Astrocyte of the hippocampus (primary cell): ENCODE measurements around the gene SLC4A9.

ENCODE experiments used
- DNase-seq: peaks from one replicate; pipeline ENCODE4 v3.0.0; 2011; ENCODE audit warnings: low read depth, low spot score

The SLC4A9 gene, protein sequence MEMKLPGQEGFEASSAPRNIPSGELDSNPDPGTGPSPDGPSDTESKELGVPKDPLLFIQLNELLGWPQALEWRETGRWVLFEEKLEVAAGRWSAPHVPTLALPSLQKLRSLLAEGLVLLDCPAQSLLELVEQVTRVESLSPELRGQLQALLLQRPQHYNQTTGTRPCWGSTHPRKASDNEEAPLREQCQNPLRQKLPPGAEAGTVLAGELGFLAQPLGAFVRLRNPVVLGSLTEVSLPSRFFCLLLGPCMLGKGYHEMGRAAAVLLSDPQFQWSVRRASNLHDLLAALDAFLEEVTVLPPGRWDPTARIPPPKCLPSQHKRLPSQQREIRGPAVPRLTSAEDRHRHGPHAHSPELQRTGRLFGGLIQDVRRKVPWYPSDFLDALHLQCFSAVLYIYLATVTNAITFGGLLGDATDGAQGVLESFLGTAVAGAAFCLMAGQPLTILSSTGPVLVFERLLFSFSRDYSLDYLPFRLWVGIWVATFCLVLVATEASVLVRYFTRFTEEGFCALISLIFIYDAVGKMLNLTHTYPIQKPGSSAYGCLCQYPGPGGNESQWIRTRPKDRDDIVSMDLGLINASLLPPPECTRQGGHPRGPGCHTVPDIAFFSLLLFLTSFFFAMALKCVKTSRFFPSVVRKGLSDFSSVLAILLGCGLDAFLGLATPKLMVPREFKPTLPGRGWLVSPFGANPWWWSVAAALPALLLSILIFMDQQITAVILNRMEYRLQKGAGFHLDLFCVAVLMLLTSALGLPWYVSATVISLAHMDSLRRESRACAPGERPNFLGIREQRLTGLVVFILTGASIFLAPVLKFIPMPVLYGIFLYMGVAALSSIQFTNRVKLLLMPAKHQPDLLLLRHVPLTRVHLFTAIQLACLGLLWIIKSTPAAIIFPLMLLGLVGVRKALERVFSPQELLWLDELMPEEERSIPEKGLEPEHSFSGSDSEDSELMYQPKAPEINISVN

DNA sequence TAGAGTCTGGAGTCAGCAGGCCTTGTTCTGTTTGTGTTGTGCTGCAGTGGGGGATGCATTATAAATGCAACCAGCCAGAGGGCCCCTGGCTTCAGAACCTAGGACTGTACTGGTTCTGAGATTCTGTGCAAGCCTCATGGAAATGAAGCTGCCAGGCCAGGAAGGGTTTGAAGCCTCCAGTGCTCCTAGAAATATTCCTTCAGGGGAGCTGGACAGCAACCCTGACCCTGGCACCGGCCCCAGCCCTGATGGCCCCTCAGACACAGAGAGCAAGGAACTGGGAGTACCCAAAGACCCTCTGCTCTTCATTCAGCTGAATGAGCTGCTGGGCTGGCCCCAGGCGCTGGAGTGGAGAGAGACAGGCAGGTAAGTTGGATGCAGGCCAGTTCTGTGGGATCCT is at the start of gene SLC4A9:
TSS of gene SLC4A9 (plus strand) at position 94 of the 400 bp plus-strand sequence. CDS start at position 137, 43 bp downstream.
- no peak for DNase-seq

DNA sequence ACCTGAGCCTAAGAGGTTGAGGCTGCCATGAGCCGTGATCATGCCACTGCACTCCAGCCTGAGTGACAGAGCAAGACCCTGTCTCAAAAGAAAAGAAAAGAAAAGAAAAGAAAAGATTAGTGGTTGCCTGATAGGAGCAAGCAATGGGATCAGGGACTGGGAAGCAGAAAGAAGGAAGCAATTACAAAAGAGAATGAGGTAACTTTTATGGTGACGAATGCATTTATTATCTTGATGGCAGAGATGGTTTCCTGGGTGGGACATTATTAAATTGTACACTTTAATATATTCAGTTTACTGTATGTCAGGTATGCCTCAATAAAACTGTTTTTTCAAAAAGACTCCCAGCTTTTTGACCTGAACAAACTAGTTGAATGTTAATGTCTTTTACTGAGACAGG is 49.6 kb upstream of the SLC4A9 start:
- DNase-seq: no peak

DNA sequence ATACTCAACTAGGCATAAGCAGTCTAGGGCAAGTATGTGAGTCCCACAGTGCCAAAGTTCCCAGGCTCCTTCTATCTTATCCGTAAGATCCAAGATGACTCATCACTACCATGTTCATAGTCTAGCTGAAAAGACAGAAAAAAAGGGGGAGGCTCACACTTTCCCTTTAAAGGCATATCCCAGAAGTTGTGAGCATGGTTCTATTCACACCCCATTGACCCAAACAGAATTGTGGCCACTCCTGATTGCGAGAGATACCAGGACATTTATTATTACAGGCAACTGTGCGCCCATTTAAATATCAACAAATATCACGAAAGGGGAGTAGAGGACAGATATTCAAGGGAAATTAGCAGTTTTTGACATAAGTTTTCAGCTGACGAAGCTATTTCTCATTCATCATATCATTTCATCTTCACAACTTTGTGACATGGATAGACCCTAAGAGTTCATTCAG is 49.0 kb upstream of the SLC4A9 start:
- DNase-seq: peak; percentile 86

DNA sequence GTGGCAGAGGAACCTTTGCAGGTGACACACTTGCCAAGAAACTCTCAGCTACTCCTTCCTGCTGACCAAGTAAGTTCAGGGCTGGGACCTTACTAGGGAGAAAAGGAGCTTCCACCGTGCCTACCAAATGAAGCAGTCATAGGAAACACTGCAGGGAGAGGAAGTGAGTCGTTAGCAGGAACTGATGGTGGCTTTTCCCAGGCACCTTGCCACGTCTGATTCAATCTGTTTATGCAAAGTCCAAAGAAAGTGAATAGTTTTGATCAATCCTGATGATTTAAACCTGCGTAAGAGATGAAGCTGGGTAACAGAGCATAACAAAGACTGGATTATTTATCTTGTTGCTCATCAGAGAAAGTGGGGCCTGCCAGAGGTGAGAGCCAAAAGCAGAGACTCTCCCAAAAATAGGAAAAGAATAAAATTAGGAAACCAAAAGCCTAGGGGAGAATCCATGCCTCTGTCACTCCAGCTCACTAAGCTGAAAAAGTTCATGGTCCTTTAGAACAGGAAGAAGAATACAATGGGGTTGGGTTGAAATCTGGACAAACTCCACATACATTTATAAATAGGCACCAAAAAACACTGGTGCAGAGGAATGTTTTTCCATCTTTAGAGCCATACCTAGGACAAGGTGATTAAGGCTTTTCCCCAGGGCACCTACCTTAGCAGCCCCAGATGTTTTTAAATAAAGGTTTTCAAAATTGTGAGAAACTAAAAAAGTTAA is 47.8 kb upstream of the SLC4A9 start:
- DNase-seq: peak; percentile 90

DNA sequence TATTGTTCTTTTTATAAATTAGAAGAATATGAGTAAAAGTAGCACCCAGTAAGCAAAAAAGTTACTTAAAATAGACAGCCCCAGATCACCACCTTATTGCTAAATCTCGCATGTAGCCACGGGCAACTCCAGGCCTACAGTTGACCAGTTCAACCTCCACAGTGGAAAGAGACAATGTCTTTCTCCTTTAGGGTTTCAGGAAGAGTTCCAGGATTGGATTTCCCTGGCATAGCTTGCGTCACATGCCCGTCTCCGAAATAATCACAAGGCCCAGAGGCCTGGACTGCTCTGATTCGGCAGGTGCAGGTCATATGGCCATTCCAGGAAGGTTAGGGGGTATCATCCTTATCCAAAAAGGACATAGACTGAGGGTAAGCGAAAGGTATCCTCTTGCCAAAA is 47.2 kb upstream of the SLC4A9 start:
- DNase-seq: no peak

DNA sequence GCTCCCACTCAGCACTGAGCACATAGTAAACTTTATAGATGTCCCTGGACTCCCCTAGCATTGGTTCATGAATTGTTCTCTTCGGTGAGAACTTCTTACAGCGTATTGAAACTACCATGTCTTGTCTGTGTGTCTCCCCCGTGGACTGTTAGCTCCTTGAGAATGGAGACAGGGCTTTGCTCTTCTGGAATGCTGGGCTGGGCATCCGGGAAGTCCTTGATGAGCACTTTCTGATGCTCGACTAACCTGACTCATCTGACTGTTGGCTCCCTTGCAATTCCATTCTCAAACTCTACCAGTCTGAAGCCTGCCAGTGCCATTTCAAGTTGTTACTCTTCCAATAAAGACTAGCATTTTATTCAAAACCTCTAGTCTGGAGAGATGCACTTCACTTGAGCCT is 42.1 kb upstream of the SLC4A9 start:
- DNase-seq: peak; percentile 63

DNA sequence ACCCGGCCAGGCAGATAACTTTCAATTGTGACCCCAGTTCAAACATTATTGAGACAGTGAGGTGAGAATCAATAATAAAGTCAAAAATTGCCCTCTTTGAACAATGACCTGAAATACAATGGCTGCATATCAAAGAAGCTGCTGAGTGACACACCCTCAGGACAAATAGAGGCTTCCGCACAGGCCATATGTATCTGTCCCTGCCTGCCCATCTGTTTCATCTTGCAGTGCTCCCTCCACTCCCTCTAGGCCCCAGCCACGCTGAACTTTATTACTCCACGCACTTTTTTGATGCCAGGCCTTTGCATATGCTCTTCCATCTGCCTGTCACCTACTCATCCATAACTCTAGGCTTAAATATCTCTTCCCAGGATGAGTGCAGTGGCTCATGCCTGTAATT is 41.2 kb upstream of the SLC4A9 start:
- DNase-seq: no peak

DNA sequence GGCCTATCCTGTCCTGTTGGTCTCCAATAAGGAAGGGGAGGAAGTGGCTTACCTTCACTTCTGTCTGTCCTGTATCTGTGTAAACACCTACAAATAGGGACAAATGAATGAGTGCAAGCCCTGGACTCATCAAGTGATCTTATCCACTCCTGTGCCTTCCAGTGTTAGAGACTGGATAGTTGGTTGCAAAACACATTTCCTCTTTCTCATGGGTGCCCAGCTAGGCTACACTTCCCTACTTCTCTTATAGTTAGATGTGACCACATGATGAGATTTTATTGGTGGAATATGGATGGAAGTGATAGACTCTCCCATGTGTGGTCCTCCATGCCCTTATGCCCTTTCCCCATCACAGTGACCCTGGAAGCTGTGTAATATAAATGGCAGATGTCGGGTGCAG is 40.2 kb upstream of the SLC4A9 start:
- DNase-seq: no peak

DNA sequence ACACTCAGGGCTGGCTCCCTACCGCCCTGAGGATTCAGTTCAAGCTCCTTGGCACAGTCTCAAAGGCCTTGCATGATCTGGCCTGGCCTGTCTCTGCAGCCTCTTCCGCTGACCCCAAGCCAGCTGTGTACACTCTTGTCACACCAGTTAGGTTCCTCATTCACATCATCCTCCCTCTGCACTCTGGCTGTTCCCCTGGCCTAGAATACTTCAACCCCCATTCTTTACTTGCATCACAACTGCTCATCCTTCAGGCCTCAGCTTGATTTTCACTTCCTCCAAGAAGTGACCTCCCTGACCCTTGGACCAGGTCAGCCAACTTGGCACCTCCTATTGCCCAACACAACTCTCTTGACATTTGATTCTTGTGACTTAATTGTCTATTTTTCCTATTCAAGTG is 38.2 kb upstream of the SLC4A9 start:
- DNase-seq: no peak

DNA sequence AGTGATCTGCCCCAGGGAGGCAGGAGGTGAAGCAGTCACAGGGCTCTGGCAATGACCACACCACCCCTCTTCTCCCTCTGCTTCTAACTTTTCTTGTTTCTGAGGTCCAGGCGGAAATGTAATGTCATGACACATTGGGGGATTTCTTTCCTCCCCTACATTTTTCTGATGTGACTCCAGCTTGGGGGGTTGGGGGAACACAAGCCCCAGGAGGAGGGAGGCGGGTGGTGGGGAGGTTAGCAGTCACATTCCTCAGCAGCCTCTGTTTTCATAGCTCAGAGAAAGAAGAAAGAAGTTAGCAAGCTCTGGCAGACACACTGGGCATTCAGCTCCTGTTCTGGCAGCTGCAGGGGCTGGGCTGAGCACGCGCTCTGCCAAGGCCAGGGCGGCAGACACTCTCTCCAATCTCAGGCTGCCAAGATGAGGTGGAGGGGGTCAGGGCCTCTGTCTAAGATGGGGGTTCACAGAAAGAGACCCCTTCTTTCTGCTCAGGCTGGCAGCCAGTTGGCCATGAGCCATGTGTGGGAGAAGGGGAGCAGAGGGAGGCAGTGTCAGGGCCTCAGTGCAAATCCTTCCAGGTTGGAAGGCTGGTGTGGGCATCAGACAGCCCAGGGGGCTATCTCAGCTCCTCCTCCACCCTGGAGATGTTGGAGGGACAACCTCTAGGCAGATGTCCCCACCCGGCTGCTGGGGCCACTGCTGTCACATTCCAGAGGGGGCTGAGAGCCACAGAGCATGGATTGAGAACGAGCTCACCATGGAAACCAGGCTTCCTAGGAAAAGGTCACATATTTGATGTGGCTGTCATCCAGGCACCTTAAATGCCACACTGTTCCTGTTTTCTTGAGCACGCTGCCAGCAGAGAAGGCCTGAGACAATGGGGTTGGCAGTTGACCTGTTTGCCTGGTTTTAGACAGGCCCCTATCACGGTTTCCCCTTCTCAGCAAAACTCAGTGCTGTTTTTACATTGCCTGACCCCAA is 37.0 kb upstream of the SLC4A9 start:
- peak; percentile 96 for DNase-seq

DNA sequence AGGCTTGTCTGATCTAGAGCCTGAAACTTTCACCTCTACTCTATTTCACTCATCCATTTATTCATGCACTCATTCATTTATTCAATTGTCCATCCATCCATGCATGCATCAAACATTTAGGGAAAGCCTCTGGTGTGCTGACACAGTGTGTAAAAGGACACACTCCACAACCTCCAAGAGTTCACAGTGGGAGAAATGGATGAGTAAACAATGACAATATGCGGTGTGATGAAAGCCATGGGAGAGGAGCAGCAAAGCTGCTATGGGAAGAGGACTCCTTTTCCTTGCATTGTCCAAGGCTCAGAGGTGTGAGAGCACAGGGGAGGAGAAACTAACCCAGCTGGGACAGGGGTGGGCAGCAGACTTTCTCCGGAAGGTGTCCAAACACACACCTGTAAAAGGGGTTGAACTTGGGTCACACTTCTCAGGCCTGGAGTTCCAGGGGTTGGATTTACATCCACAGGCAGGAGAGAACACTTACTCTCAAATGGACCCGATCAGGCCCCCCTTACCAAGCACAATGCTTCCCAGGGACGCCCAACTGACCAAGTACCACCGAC is 35.9 kb upstream of the SLC4A9 start:
- no peak for DNase-seq

DNA sequence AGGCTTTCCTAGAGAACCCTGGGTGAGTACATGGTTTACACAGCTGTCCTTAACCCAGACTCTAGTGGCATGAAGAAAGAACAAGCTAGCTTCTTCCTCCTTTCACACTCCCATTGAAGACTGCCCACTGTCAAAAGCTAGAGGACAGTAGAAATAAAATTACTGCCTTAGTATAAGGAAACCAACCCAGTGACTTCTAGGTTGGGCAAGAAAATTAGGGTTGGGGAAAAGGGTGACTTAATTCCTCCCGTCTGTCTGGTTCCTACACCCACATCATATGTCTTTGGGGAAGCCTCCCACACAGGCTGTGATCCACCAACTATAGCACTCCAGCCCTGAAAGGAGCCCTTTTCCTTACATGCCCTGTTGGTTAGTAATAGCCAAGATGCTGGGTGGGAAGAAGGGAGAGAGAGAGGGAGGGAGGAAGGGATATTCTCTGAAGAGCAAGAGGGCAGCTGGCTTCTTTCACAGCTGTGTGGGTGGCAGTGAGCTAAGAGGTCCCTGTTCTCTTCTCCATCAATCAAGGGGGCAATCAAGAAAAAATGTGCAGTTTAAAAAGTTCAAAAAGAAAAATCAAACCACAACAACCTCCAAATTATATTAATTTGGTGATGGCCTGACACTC is 35.3 kb upstream of the SLC4A9 start:
- DNase-seq: peak; percentile 61

DNA sequence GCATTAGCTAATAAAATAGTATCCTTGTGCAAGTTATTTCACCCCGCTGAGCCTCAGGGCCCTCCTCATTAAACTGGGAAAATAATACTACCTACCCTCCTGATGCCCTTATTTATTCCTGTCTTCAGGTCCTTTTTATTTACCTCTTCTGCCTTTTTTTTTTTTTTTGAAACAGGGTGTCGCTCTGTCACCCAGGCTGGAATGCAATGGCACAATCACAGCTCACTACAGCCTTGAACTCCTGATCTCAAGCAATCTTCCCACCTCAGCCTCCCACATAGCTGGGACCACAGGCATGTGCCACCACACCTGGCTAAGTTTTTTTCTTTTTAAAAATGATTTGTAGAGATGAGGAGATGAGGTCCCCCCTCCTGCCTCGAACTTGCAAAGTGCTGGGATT is 34.5 kb upstream of the SLC4A9 start:
- no peak for DNase-seq

DNA sequence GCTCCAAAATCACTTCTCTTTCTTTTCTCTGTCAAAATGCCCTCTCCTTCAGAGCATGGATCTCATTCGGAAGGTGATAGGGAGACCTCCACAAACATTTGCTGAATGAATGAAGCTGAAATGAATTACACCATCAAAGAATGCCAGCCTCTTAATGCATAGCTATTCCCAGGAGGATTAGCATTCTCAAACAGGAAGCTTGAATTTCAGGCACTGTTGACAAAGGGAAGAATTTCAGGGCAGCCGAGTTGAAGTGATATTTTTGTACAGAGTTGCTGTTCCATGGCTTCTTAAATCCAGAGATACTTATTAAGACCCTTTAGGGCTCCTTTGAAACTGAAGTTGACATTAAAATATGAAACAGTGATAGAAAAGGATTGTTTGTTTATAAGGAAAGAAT is 32.4 kb upstream of the SLC4A9 start:
- peak; percentile 74 for DNase-seq

DNA sequence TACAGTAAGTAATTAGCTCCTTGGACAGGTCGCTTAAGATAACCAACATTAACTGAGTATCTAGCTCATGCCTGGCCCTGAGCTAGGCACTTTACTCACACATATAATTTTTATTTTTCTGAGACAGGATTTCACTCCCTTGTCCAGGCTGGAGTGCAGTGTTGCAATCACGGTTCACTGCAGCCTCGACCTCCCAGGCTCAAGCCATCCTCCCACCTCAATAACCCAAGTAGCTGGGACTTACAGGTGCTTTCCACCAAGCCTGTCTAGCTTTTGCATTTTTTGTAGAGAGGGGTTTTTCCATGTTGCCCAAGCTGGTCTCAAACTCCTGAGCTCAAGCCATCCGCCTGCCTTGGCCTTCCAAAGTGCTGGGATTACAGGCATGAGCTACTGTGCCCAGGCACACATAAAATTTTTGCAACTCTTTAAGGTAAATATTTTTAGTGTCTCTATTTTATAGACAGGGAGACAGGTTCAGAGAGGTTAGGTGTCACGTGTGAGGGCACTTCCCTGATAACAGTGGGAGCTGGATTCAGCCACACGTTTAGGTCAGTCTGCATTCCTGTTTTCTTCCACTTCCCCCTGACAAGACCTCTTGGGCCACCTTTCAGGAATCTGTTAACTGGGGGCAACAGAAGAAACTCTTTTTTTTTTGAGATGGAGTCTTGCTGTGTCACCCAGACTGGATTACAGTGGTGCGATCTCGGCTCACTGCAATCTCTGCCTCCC is 31.8 kb upstream of the SLC4A9 start:
- DNase-seq: no peak

DNA sequence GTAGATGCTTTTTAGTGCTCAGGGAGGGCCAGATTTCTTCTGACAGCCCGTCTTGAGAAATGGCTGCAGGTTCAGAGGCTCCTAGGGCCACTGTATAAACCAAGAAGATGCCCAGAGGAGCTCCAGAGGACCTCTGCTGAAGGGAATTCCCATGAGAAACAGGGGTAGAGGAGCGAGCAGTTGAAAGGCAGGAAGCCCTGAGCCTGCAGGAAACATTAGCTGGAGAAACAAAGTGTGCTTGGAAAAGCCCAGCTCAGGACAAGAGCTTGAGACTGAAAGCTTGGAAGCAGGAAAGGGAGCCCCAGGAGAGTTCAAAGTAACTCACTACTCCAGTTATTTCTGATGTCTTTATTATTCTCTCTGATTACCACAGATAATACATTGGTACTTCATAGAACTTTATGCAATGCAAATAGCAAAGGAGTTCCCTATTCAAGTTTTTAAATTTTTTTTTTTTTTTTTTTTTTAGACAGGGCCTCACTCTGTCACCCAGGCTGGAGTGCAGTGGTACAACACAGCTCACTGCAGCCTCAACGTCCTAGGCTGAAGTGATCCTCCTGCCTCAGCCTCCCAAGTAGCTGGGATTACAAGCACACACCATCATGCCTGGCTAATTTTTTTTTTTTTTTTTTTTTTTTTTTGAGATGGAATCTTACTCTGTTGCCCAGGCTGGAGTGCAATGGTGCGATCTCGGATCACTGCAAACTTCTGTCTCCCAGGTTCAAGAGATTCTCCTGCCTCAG is 30.1 kb upstream of the SLC4A9 start:
- no peak for DNase-seq

DNA sequence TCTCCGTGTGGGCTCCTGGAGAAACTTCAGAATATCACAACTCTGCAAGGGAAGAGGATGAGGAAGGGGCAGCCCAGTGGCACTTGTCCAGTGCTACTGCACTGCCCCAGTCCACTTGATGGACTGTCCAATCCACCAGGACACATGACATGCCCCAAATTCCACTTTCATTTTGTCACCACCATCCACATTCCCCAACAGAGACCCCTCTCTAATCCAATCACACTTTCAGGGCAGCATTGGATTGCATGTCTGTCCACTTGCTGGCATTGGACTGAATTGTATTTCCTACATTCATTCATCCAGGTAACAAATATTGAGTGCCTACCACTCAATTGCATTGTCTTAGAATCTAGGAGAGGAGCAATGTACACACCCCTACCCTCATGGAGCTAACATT is 28.4 kb upstream of the SLC4A9 start:
- no peak for DNase-seq

DNA sequence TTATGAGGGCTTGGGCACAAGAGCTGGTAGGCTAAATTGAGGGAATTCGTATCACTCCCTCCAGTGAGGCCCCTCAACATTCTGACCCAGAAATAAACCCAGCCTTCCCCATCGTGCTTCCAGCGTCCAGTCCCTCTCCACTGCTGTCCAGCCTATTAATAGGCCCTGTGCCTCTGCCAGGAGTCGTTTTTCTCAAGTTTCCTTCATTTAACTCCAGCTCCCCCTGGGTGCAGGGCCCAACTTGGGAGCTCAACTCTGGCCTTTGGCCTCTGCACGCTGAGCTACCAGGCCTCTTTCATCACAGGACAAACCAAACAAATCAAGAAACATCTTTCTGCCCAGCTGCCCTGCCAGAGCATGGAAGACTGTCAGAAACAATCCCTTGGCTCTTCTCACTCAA is 23.6 kb upstream of the SLC4A9 start:
- no peak for DNase-seq

DNA sequence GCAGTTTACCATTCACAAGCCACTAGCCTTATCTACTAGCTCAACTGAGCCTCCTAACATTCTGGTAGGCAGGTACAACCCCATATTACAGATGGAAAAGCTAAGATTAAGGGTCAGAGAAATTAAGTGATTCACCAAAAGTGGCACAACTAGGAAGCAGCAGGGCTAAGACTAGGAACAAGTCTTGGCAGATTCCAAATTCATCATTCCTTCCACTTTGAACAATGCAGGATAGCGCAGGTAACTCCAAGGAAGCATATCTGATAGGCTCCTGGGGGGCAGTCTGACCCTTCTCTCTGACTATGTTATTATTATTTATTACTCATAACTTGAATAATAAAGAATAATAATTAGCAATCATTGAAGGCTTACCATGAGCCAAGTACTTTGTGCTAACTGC is 22.1 kb upstream of the SLC4A9 start:
- no peak for DNase-seq
